K562 (cell line): ENCODE measurements around the gene SLC38A10. TPM values are rescaled to one million over a fixed set of nuclear protein-coding genes. Genes with fewer than 3 reads are reported as not detected.
A peak's percentile ranks its signal among the peaks of the same experiment; 100 is the strongest.

ENCODE experiments used
- ATAC-seq: fragments of 200-7000 bp; cut with Tn5 transposase; 3 replicates; pipeline ENCODE4 v1.9.1; 2020; ENCODE audit warnings: moderate library complexity
- BruUV-seq: library from RNA; stranded (reverse); fragments of 400-500 nt; replicated peaks from 2 replicates; lab custom pipeline; 2021; lab: Mats Ljungman, UMichigan
- CTCF ChIA-PET: fragments of 300-600 bp; formaldehyde crosslinking; extraction: SDS; loops from one replicate; lab custom pipeline; 2021; ENCODE audit warnings: low intra/inter-chr PET ratio; lab: Yijun Ruan, JAX
- POLR2A ChIA-PET: fragments of 300-600, 350-650 bp; sonication (Branson Sonifier 250); formaldehyde crosslinking; extraction: SDS; loops from one replicate; lab custom pipeline; 2021; ENCODE audit warnings: antibody characterized with exemption, inconsistent platforms; lab: Yijun Ruan, JAX
- DNase-seq, 4 experiments: peaks; one replicate each; pipeline versions ENCODE4 v3.0.0 to v3.0.0-alpha.2; 2011 to 2018; ENCODE audit warnings: low spot score in 3 of 4, mixed read lengths in 3 of 4; ENCODE audit errors: extremely low read depth in 1 of 4
- FAIRE-seq: peaks from 2 replicates; lab custom pipeline; 2011; peaks lifted over from hg19 to GRCh38; lab: Jason Lieb, UNC
- H2AFZ ChIP-seq: 2 replicates; pipeline ENCODE4 v1.6.0; 2011; ENCODE audit warnings: low read depth, low read length, control low read depth, inconsistent platforms
- H3K27ac ChIP-seq: fragments of 200-600 bp; 3 replicates; pipeline ENCODE4 v1.8.0; 2011; ENCODE audit warnings: low read depth, mild to moderate bottlenecking, control low read depth, inconsistent platforms, low read length, moderate library complexity, mixed read lengths; ENCODE audit errors: extremely low read depth
- H3K27me3 ChIP-seq, 2 experiments: fragments of 300-600 bp in 1 of 2; 2 replicates in 1 of 2; 3 replicates in 1 of 2; pipeline versions ENCODE4 v1.6.0 to v1.8.0; 2011; ENCODE audit warnings: inconsistent platforms in 2 of 2, low read length in 2 of 2, mild to moderate bottlenecking in 1 of 2, mixed read lengths in 1 of 2, moderate library complexity in 1 of 2; ENCODE audit not compliant: control insufficient read depth in 2 of 2, insufficient read depth in 2 of 2
- H3K36me3 ChIP-seq: fragments of 300-600 bp; 3 replicates; pipeline ENCODE4 v1.8.0; 2011; ENCODE audit warnings: mild to moderate bottlenecking, low read length, inconsistent platforms; ENCODE audit not compliant: control insufficient read depth, insufficient read depth
- H3K4me1 ChIP-seq, 2 experiments: fragments of 200-600 bp in 1 of 2; replicated peaks in 1 of 2; 2 replicates in 1 of 2; 3 replicates in 1 of 2; pipeline versions ENCODE4 v1.5.1 to v1.8.0; 2011; ENCODE audit warnings: inconsistent platforms in 2 of 2, low read length in 2 of 2, mild to moderate bottlenecking in 1 of 2, mixed read lengths in 1 of 2, moderate library complexity in 1 of 2; ENCODE audit not compliant: control insufficient read depth in 2 of 2, insufficient read depth in 2 of 2
- H3K4me2 ChIP-seq: 2 replicates; pipeline ENCODE4 v1.6.1; 2011; ENCODE audit warnings: low read length, control low read depth, inconsistent platforms, mixed read lengths; ENCODE audit not compliant: insufficient read depth
- H3K4me3 ChIP-seq: fragments of 200-600 bp; sonication (generic), shearing (Covaris generic); 2 replicates; pipeline ENCODE4 v1.5.1; 2016; ENCODE audit warnings: control low read depth, inconsistent platforms
- H3K79me2 ChIP-seq: fragments of 200-600 bp; 3 replicates; pipeline ENCODE4 v1.8.0; 2011; ENCODE audit warnings: low read length, inconsistent platforms; ENCODE audit not compliant: control insufficient read depth, insufficient read depth
- H3K9ac ChIP-seq, 2 experiments: 2 replicates each; pipeline versions ENCODE4 v1.6.0 to v1.6.1; 2011; ENCODE audit warnings: low read depth in 2 of 2, low read length in 2 of 2, control low read depth in 1 of 2, inconsistent platforms in 1 of 2, mild to moderate bottlenecking in 1 of 2, mixed read lengths in 1 of 2; ENCODE audit not compliant: insufficient read depth in 1 of 2
- H3K9me1 ChIP-seq: one replicate; pipeline ENCODE4 v1.6.0; 2011; ENCODE audit warnings: inconsistent platforms, mild to moderate bottlenecking, low read length, moderate library complexity; ENCODE audit not compliant: control insufficient read depth, insufficient read depth
- H3K9me3 ChIP-seq: replicated peaks from 2 replicates; pipeline ENCODE4 v1.5.1; 2011; ENCODE audit warnings: low read depth, low read length, inconsistent platforms; ENCODE audit not compliant: control insufficient read depth, insufficient read depth
- H4K20me1 ChIP-seq: replicated peaks from 2 replicates; pipeline ENCODE4 v1.6.1; 2011; ENCODE audit warnings: low read length, inconsistent platforms, mixed read lengths; ENCODE audit not compliant: control insufficient read depth, insufficient read depth
- ARHGAP35 ChIP-seq: fragments of 450-650 bp; IDR thresholded peaks from 2 replicates; pipeline ENCODE4 v1.6.1; 2018; ENCODE audit not compliant: partially characterized antibody
- BCOR ChIP-seq: fragments of 450-650 bp; IDR thresholded peaks from 2 replicates; pipeline ENCODE4 v1.6.1; 2016
- BDP1 ChIP-seq: IDR thresholded peaks from 3 replicates; pipeline ENCODE4 v1.6.1; 2011; ENCODE audit not compliant: insufficient read length, insufficient read depth
- BHLHE40 ChIP-seq: IDR thresholded peaks from 2 replicates; pipeline ENCODE4 v1.6.1; 2011; ENCODE audit warnings: low read length, improper control_type of control experiment
- HDAC1 ChIP-seq, 2 experiments: fragments of 450-650 bp; IDR thresholded peaks; 2 replicates each; pipeline ENCODE4 v1.6.1; 2016 to 2017; ENCODE audit warnings: inconsistent platforms in 1 of 2, mild to moderate bottlenecking in 1 of 2, moderate library complexity in 1 of 2
- MEF2D ChIP-seq: conservative IDR thresholded peaks from 2 replicates; pipeline ENCODE4 v1.6.1; 2016; ENCODE audit warnings: low read depth, missing genetic modification characterization, missing compliant biosample characterization
- NCOA4 ChIP-seq: fragments of 450-650 bp; IDR thresholded peaks from 2 replicates; pipeline ENCODE4 v1.6.1; 2018; ENCODE audit warnings: mild to moderate bottlenecking; ENCODE audit not compliant: partially characterized antibody
- NRF1 ChIP-seq, 2 experiments: fragments of 450-650 bp; IDR thresholded peaks in 1 of 2; conservative IDR thresholded peaks in 1 of 2; 2 replicates each; pipeline ENCODE4 v1.6.1; 2014; ENCODE audit warnings: mild to moderate bottlenecking in 2 of 2
- ZBTB7A ChIP-seq: IDR thresholded peaks from 2 replicates; pipeline ENCODE4 v1.6.1; 2011; ENCODE audit warnings: low read depth, mild to moderate bottlenecking, low read length, moderate library complexity, borderline replicate concordance; ENCODE audit not compliant: control insufficient read depth
- WGBS: fragments of 100-300 bp; shearing (Covaris generic); methylation state at CpG from one replicate; pipeline ENCODE4 v1.1.6; 2016; ENCODE audit warnings: low coverage, mixed read lengths; ENCODE audit not compliant: insufficient coverage; ENCODE audit errors: missing lambda C conversion rate; 5-methylcytosine and 5-hydroxymethylcytosine counted together
- in situ Hi-C: fragments of 300-500 bp; cut with MboI; formaldehyde crosslinking; loops from 4 replicates; pipeline ENCODE4 v1.15.0; 2018; ENCODE audit warnings: inconsistent platforms, mixed read lengths
- intact Hi-C: fragments of 100-400 bp; cut with micrococcal nuclease; formaldehyde crosslinking; loops from 2 replicates; pipeline ENCODE4 v1.14.2; 2022
- polyA plus RNA-seq, 8 experiments: library from polyadenylated mRNA; depleted of rRNA in 4 of 8; stranded (reverse) in 5 of 8; unstranded in 3 of 8; fragments of >200 nt; fragmentation: Nextera tagmentation in 2 of 8; fragmentation: Illumina TruSeq in 1 of 8; extraction: Ambion mirVana in 2 of 8; extraction: Trizol in 1 of 8; gene quantifications; 2 replicates each; pipeline versions ENCODE4 v1.2.1 to v1.2.3, GENCODE V29; 2011 to 2014; ENCODE audit warnings: inconsistent platforms in 1 of 8, missing spikeins in 1 of 8
- total RNA-seq, 7 experiments: library from RNA; depleted of rRNA in 6 of 7; stranded (reverse); fragments of >200 nt in 6 of 7; fragmentation: Illumina TruSeq in 2 of 7; extraction: Trizol in 2 of 7; gene quantifications; 2 replicates each; pipeline versions ENCODE4 v1.2.1 to v1.2.3, GENCODE V29; 2011 to 2021; ENCODE audit warnings: low replicate concordance in 1 of 7
- TF ChIP-seq, protein P1 (sequence below): fragments of 450-650 bp; IDR thresholded peaks from 2 replicates; pipeline ENCODE4 v1.6.1; 2017; ENCODE audit warnings: antibody characterized with exemption, mild to moderate bottlenecking

The SLC38A10 gene
- total and polyA plus RNA-seq, 9 of the 15 experiments (the other 6 are each of a cell fraction or from before 2014, with no cell fraction given), result 0.45 to 54.2 (median 13.8) TPM

DNA sequence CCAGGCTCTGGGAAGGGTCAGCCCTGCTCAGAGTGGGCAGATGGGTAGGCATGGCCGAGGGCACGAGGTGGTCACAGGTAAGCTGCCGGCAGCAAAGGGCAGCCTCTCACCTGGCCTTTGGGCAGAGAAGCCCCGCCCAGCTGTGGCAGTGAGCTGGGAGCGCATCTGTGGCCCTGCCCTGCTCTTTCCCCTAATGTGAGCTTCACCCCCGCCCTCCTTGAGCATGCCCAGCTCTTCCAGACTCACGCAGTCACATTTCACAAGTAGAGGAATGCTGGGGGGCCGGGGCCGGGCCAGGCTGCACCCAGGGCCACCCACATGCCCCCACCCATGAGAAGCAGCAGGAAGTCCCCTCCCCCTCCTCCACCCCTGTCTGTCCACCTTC is 40.7 kb upstream of the SLC38A10 start:
- peaks cover 3 to 81% of the 10 kb centered on the region in 2 experiments; a peak in 4 of 5 replicates for H3K4me1 ChIP-seq
- no peak overlapping the region for H2AFZ ChIP-seq
- CTCF ChIA-PET, result no interaction called here
- intact Hi-C loops (no loop called here), in situ Hi-C loops (no loop called here)
- peaks cover 3% of the 10 kb centered on the region; the same call in 1 of the 3 replicates for H3K79me2 ChIP-seq
- no peaks in the 10 kb centered on the region for H3K36me3 ChIP-seq
- FAIRE-seq (no peak), DNase-seq (no peak), ATAC-seq (no peak)
- POLR2A ChIA-PET, result interaction anchor here (0.6 kb wide), 1 partner anchor 260 kb away, joined by 3 read pairs; no protein-coding TSS in a partner anchor
- no peak overlapping the region for H3K4me3 ChIP-seq
- H3K9me3 ChIP-seq, result no peaks in the 10 kb centered on the region
- H3K27me3 ChIP-seq, result peaks cover 6 to 16% of the 10 kb centered on the region in 2 experiments; a peak in 3 of 5 replicates
- H3K9ac ChIP-seq, result no peak overlapping the region; a peak in 2 of 4 replicates
- BruUV-seq, result no TSS peak
- H4K20me1 ChIP-seq, result 0 out of 2 replicates have a peak, but pooled peaks cover 8% of the 10 kb centered on the region
- no peak overlapping the region for H3K27ac ChIP-seq
- peak; percentile 46 to 50; a peak in 3 of 4 replicates for TF ChIP-seq NRF1 (conservative IDR thresholded peaks at IDR 0.05 in 1 of 2, IDR thresholded peaks at IDR 0.05 in 1 of 2)
- TF ChIP-seq ARHGAP35, result no peak
- H3K9me1 ChIP-seq, result peaks cover 3% of the 10 kb centered on the region
- WGBS, result 19% methylated on average over 8 of the region's 9 CpGs
- H3K4me2 ChIP-seq, result no peak overlapping the region

DNA sequence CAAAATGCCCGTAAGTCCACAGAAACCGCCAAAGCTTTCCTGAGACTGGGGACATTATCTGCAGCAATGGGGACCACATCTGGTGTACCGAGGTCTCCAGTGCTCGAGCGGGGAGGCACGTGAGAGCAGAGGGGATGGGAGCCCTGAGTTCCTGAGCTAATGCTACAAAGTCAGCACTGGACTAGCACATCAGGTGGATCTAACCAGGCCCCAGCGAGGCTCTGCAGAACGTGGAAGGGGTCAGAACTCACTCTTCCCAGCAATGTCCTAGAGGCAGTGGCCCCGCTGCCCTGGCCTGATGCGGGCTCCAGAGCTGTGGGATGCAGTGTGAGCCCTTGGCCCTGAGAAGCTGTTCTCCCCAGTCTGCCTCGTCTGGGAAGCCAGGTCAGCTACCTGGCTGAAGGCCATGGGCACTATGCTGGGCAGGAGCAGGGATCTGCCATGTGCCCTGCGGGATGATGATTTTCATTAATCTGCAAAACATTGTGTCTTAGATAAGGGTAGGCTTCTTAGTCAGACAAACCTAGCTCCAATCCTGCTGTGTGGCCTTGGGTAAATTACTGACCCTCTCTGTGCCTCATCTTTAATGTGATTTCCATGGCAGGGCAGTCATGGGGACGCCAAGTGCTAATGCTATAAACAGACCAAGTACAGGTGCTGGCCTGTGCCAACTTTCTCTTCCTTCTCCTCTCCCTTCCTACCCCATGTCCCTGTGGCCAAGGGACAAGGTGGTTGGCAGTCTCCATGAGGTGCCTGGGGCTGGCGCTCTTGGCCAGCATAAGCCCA is 40.1 kb upstream of the SLC38A10 start:
- ATAC-seq (no peak), DNase-seq (no peak), FAIRE-seq (peak; percentile 76)
- H3K27me3 ChIP-seq, result peaks cover 6 to 16% of the 10 kb centered on the region in 2 experiments; a peak in 3 of 5 replicates
- H3K4me1 ChIP-seq, result peaks cover 3 to 81% of the 10 kb centered on the region in 2 experiments; a peak in 4 of 5 replicates
- intact Hi-C loops, result no loop called here
- no peaks in the 10 kb centered on the region for H3K36me3 ChIP-seq
- H3K4me3 ChIP-seq, result no peak overlapping the region
- no peaks in the 10 kb centered on the region for H3K9me3 ChIP-seq
- H2AFZ ChIP-seq, result no peak overlapping the region
- no TSS peak for BruUV-seq
- ChIA-PET POLR2A (interaction anchor here (0.6 to 0.8 kb wide), 5 partner anchors 18 to 261 kb away, joined by 3 to 4 read pairs (median 3); no protein-coding TSS in a partner anchor), CTCF (no interaction called here)
- H3K9ac ChIP-seq, result peak overlapping the region in 1 of 2 experiments; percentile 80; a peak in 2 of 4 replicates
- 27% methylated on average over 12 of the region's 14 CpGs for whole genome bisulfite sequencing
- H3K9me1 ChIP-seq, result peaks cover 3% of the 10 kb centered on the region
- H3K79me2 ChIP-seq, result no peaks in the 10 kb centered on the region
- no peak overlapping the region for H3K27ac ChIP-seq
- in situ Hi-C loops, result no loop called here
- H3K4me2 ChIP-seq, result no peak overlapping the region
- H4K20me1 ChIP-seq, result 0 out of 2 replicates have a peak, but pooled peaks cover 8% of the 10 kb centered on the region
- TF ChIP-seq HDAC1 (IDR thresholded peaks at IDR 0.05) (no peak), NCOA4 (no peak), BDP1 (no peak), ZBTB7A (peak; percentile 18; the same call in 1 of the 2 replicates), BHLHE40 (peak; percentile 73), MEF2D (tag) (no peak), BCOR (peak; percentile 80)
- TF ChIP-seq, protein P1, sequence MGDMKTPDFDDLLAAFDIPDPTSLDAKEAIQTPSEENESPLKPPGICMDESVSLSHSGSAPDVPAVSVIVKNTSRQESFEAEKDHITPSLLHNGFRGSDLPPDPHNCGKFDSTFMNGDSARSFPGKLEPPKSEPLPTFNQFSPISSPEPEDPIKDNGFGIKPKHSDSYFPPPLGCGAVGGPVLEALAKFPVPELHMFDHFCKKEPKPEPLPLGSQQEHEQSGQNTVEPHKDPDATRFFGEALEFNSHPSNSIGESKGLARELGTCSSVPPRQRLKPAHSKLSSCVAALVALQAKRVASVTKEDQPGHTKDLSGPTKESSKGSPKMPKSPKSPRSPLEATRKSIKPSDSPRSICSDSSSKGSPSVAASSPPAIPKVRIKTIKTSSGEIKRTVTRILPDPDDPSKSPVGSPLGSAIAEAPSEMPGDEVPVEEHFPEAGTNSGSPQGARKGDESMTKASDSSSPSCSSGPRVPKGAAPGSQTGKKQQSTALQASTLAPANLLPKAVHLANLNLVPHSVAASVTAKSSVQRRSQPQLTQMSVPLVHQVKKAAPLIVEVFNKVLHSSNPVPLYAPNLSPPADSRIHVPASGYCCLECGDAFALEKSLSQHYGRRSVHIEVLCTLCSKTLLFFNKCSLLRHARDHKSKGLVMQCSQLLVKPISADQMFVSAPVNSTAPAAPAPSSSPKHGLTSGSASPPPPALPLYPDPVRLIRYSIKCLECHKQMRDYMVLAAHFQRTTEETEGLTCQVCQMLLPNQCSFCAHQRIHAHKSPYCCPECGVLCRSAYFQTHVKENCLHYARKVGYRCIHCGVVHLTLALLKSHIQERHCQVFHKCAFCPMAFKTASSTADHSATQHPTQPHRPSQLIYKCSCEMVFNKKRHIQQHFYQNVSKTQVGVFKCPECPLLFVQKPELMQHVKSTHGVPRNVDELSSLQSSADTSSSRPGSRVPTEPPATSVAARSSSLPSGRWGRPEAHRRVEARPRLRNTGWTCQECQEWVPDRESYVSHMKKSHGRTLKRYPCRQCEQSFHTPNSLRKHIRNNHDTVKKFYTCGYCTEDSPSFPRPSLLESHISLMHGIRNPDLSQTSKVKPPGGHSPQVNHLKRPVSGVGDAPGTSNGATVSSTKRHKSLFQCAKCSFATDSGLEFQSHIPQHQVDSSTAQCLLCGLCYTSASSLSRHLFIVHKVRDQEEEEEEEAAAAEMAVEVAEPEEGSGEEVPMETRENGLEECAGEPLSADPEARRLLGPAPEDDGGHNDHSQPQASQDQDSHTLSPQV, result no peak
